SIG-M5 treated with dmso at 0.1 percent for 504 hours (cell line): ENCODE data around the gene DLEC1.
A peak's percentile ranks its signal among the peaks of the same experiment; 100 is the strongest.

Experiments
- DNase-seq: peaks from one replicate; lab custom pipeline; 2025; ENCODE audit not compliant: unreplicated experiment; lab: John Stamatoyannopoulos, UW

DLEC1 gene

GRCh38 chr3:38135621-38136277, 96.7 kb downstream of the DLEC1 start:
- DNase-seq, result peak; percentile 63

- no peak for DNase-seq
Measured at GRCh38 chr3:38136393-38136776, 97.4 kb downstream of the DLEC1 start.

GRCh38 chr3:38136777-38137614, 98.0 kb downstream of the DLEC1 start, which contains the start of gene ACAA1:
Gene ACAA1 (minus strand): TSS chr3:38137127. CDS start chr3:38137035, 92 bp downstream.
- DNase-seq, result peak; percentile 99

- no peak for DNase-seq
Measured at GRCh38 chr3:38137615-38138348, 98.8 kb downstream of the DLEC1 start.

GRCh38 chr3:38138349-38139190, 99.6 kb downstream of the DLEC1 start, which contains the start of gene MYD88:
Gene MYD88 (plus strand): TSS chr3:38138661. CDS start chr3:38138701, 40 bp downstream.
- DNase-seq, result peak; percentile 87

- peak; percentile 15 for DNase-seq
Measured at GRCh38 chr3:38139191-38139590, 100.2 kb downstream of the DLEC1 start.

GRCh38 chr3:38139652-38140051, 100.6 kb downstream of the DLEC1 start:
- no peak for DNase-seq

- DNase-seq, result no peak
Measured at GRCh38 chr3:38140326-38141172, 101.5 kb downstream of the DLEC1 start.

GRCh38 chr3:38141173-38141951, 102.4 kb downstream of the DLEC1 start:
- DNase-seq, result no peak

- no peak for DNase-seq
Measured at GRCh38 chr3:38141952-38142273, 102.9 kb downstream of the DLEC1 start.

- no peak for DNase-seq
Measured at GRCh38 chr3:38142959-38143358, 104.0 kb downstream of the DLEC1 start.

GRCh38 chr3:38143511-38143910, 104.5 kb downstream of the DLEC1 start:
- DNase-seq, result no peak

GRCh38 chr3:38146504-38146903, 107.5 kb downstream of the DLEC1 start:
- DNase-seq, result no peak

- peak; percentile 86 for DNase-seq
Measured at GRCh38 chr3:38147421-38147820, 108.4 kb downstream of the DLEC1 start.

- DNase-seq, result peak; percentile 93
Measured at GRCh38 chr3:38148311-38148882, 109.4 kb downstream of the DLEC1 start.

- DNase-seq, result peak; percentile 86
Measured at GRCh38 chr3:38149708-38150107, 110.7 kb downstream of the DLEC1 start.

GRCh38 chr3:38150780-38151528, 111.9 kb downstream of the DLEC1 start:
- no peak for DNase-seq

GRCh38 chr3:38151667-38152265, 112.8 kb downstream of the DLEC1 start:
- DNase-seq, result peak; percentile 34
